Measurements from ENCODE around the gene CCDC85B. TPM values are rescaled to one million over a fixed set of nuclear protein-coding genes. Genes with fewer than 3 reads are reported as not detected.
A peak's percentile ranks its signal among the peaks of the same experiment; 100 is the strongest.

The CCDC85B gene
- total RNA-seq, 4 donors from 2014 or later: 7.9 to 140 (median 23.1) TPM

DNA sequence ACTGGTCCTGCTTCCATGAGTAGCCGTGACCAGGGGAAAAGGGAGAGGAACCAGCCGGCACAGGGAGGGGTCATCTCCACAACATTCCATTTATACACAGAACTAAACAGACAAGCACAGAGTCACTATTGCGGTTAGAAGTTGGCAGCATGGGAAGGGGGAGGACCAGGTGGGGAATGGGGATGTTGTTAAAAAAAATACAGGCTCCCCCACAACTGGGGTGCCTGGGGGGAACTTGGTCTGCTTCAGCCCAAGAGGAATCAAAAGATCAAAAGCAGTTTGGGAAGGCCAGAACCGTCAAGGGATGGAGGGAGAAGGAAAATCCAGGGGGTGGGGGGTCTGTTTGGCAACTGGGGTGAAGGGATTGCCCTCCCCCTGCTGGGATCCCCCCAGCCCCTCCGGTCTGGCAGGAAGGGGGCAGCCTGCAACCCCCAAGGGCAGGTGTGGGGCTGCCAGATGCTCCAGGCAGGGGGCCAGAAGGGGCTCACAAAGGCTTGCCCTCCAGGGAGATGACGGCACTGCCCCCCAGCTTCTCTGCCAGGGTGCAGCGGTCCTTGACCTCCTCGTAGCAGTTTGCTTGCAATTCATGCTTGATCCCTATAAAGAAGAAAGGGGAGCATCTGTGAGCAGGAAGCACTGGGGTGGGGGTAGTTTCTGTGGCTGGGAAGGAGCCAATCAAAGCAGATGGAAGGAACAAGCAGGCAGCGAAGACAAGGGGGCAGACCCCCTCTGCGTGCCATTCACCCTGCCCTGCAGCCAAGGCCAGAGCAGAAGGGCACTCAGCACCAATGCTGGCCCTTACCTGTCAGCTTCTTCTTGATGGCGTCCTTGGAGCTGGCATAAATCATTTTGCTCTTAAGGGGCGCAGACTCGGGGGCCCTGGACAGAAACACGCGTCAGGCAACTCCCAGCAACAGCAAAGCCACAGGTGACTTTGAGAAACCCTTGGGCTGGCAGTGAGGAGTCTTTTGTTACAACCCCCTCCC is 35.3 kb upstream of the CCDC85B start:
- in situ Hi-C loops (cut with MboI; ENCODE audit: low pct_ligation_motif_present in 1 of 4, low pct_unique_long_range_greater_than_20kb in 1 of 4, low sequenced_read_pairs in 3 of 4): no loop called here
- Histone ChIP-seq H3K4me3 (peak overlapping the region in 2 of 4 donors; percentile 5 to 84), H3K27ac (peak overlapping the region; percentile 97 to 100 (median 100)), H3K27me3 (no peaks in the 10 kb centered on the region), H3K9me3 (no peaks in the 10 kb centered on the region), H3K4me1 (peaks cover 33 to 64% (median 54%) of the 10 kb centered on the region in 4 donors), H3K36me3 (peaks cover 2 to 28% (median 14%) of the 10 kb centered on the region in 4 donors)
- DNase-seq: peak; percentile 18
- intact Hi-C loops (cut with DNase I; ENCODE audit: low total_unique reads): no loop called here
- WGBS, 2 donors (ENCODE audit: low coverage in 1 of 2): 50 to 51% methylated on average over 2 to 14 of the region's 15 CpGs
- TF ChIP-seq POLR2AphosphoS5 (IDR thresholded peaks at IDR 0.05): peak in 1 of 3 donors; percentile 36
- TF ChIP-seq EP300 (IDR thresholded peaks at IDR 0.05; ENCODE audit: low read depth): no peak

GRCh38 chr11:65855927-65856363 is 34.5 kb upstream of the CCDC85B start:
- intact Hi-C loops (cut with DNase I; ENCODE audit: low total_unique reads): no loop called here
- Histone ChIP-seq H3K4me1 (peaks cover 33 to 66% (median 54%) of the 10 kb centered on the region in 4 donors), H3K27ac (peak overlapping the region; percentile 97 to 100 (median 100))

GRCh38 chr11:65856689-65857499 is 33.6 kb upstream of the CCDC85B start:
- intact Hi-C loops (cut with DNase I; ENCODE audit: low total_unique reads) (no loop called here), in situ Hi-C loops (cut with MboI; ENCODE audit: low pct_ligation_motif_present in 1 of 4, low pct_unique_long_range_greater_than_20kb in 1 of 4, low sequenced_read_pairs in 3 of 4) (no loop called here)
- H3K4me3 ChIP-seq: peak overlapping the region; percentile 84 to 97 (median 90)
- peak; percentile 90 for DNase-seq
- H3K4me1 ChIP-seq: peaks cover 41 to 73% (median 63%) of the 10 kb centered on the region in 4 donors
- TF ChIP-seq, protein P1, sequence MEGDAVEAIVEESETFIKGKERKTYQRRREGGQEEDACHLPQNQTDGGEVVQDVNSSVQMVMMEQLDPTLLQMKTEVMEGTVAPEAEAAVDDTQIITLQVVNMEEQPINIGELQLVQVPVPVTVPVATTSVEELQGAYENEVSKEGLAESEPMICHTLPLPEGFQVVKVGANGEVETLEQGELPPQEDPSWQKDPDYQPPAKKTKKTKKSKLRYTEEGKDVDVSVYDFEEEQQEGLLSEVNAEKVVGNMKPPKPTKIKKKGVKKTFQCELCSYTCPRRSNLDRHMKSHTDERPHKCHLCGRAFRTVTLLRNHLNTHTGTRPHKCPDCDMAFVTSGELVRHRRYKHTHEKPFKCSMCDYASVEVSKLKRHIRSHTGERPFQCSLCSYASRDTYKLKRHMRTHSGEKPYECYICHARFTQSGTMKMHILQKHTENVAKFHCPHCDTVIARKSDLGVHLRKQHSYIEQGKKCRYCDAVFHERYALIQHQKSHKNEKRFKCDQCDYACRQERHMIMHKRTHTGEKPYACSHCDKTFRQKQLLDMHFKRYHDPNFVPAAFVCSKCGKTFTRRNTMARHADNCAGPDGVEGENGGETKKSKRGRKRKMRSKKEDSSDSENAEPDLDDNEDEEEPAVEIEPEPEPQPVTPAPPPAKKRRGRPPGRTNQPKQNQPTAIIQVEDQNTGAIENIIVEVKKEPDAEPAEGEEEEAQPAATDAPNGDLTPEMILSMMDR (IDR thresholded peaks at IDR 0.05): peak in 1 of 5 experiments; percentile 18
- peak; percentile 75 to 93 (median 87) for TF ChIP-seq POLR2AphosphoS5 (IDR thresholded peaks at IDR 0.05)
- peak; percentile 65 for TF ChIP-seq EP300 (IDR thresholded peaks at IDR 0.05; ENCODE audit: low read depth)
- TF ChIP-seq POLR2A (IDR thresholded peaks at IDR 0.05): peak; percentile 88
- no peaks in the 10 kb centered on the region for H3K9me3 ChIP-seq
- H3K27me3 ChIP-seq: no peaks in the 10 kb centered on the region
- H3K27ac ChIP-seq: peak overlapping the region; percentile 97 to 100 (median 100)
- WGBS, 2 donors (ENCODE audit: low coverage in 1 of 2): 1% methylated on average over 26 of the region's 57 CpGs; no CpG with 5 or more reads in 1 of the 2 donors
- peaks cover 2 to 19% (median 14%) of the 10 kb centered on the region in 4 donors for H3K36me3 ChIP-seq

More at GRCh38 chr11:65855927-65856363, 34.5 kb upstream of the CCDC85B start:
- no peak for DNase-seq
- no peaks in the 10 kb centered on the region for H3K27me3 ChIP-seq
- in situ Hi-C loops (cut with MboI; ENCODE audit: low pct_ligation_motif_present in 1 of 4, low pct_unique_long_range_greater_than_20kb in 1 of 4, low sequenced_read_pairs in 3 of 4): no loop called here
- H3K4me3 ChIP-seq: peak overlapping the region in 3 of 4 donors; percentile 84 to 97 (median 93)
- H3K9me3 ChIP-seq: no peaks in the 10 kb centered on the region
- TF ChIP-seq EP300 (IDR thresholded peaks at IDR 0.05; ENCODE audit: low read depth): no peak
- peaks cover 2 to 28% (median 14%) of the 10 kb centered on the region in 4 donors for H3K36me3 ChIP-seq
- WGBS, 2 donors (ENCODE audit: low coverage in 1 of 2): 40 to 74% methylated on average over 2 to 15 of the region's 15 CpGs

DNA sequence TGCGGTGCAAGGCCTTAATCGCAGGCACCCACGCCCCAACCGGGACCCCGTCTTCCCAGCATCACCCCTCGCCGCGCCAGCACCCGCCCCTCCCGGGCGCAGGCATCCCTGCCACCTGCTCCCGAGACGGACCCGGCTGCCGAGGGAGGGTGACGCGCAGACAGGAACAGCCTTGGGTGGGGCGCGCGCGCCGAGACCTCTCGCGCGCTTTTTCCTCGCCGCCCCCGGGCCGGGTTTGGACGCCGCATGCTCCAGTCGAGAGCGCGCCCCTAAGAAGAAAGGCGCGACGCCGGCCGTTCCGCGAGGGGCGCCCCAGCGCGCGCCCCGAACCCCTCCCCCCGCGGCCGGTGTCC is 33.0 kb upstream of the CCDC85B start:
- Histone ChIP-seq H3K9me3 (no peaks in the 10 kb centered on the region), H3K27ac (peak overlapping the region; percentile 97 to 100 (median 100)), H3K36me3 (peaks cover 2 to 21% (median 14%) of the 10 kb centered on the region in 4 donors), H3K4me1 (peaks cover 44 to 75% (median 61%) of the 10 kb centered on the region in 4 donors), H3K4me3 (peak overlapping the region; percentile 84 to 97 (median 90)), H3K27me3 (no peaks in the 10 kb centered on the region)
- intact Hi-C loops (cut with DNase I; ENCODE audit: low total_unique reads) (no loop called here), in situ Hi-C loops (cut with MboI; ENCODE audit: low pct_ligation_motif_present in 1 of 4, low pct_unique_long_range_greater_than_20kb in 1 of 4, low sequenced_read_pairs in 3 of 4) (no loop called here)
- DNase-seq: peak; percentile 61
- 0% methylated on average over 23 of the region's 49 CpGs; no CpG with 5 or more reads in 1 of the 2 donors for WGBS, 2 donors (ENCODE audit: low coverage in 1 of 2)
- TF ChIP-seq, protein P1 (IDR thresholded peaks at IDR 0.05): no peak
- TF ChIP-seq EP300 (IDR thresholded peaks at IDR 0.05; ENCODE audit: low read depth): no peak
